Esophagus muscularis mucosa (tissue), 3 donors: Measurements from ENCODE around the gene DNAJC9.

Experiments used
- EP300 ChIP-seq: sonication (generic); formaldehyde crosslinking; IDR thresholded peaks from one replicate; pipeline ENCODE4 v1.6.1; 2017; ENCODE audit warnings: antibody characterized with exemption
- TF ChIP-seq, protein P1 (sequence below), 3 experiments: fragments of 200-600 bp in 2 of 3; fragments of 450-650 bp in 1 of 3; sonication (generic) in 2 of 3; IDR thresholded peaks; one replicate each; pipeline ENCODE4 v1.5.1; 2017 to 2019; ENCODE audit warnings: antibody characterized with exemption in 3 of 3, mild to moderate bottlenecking in 2 of 3, moderate library complexity in 1 of 3

- TF ChIP-seq, protein P1, sequence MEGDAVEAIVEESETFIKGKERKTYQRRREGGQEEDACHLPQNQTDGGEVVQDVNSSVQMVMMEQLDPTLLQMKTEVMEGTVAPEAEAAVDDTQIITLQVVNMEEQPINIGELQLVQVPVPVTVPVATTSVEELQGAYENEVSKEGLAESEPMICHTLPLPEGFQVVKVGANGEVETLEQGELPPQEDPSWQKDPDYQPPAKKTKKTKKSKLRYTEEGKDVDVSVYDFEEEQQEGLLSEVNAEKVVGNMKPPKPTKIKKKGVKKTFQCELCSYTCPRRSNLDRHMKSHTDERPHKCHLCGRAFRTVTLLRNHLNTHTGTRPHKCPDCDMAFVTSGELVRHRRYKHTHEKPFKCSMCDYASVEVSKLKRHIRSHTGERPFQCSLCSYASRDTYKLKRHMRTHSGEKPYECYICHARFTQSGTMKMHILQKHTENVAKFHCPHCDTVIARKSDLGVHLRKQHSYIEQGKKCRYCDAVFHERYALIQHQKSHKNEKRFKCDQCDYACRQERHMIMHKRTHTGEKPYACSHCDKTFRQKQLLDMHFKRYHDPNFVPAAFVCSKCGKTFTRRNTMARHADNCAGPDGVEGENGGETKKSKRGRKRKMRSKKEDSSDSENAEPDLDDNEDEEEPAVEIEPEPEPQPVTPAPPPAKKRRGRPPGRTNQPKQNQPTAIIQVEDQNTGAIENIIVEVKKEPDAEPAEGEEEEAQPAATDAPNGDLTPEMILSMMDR (IDR thresholded peaks at IDR 0.05): no peak
- no peak for TF ChIP-seq EP300
These were observed 14.4 kb upstream of the DNAJC9 start for GRCh38 chr10:73261362-73261995.
